Keratinocyte (primary cell): ENCODE results near the gene C9orf85.

Experiments used
- CTCF ChIP-seq, 3 experiments: IDR thresholded peaks in 1 of 3; conservative IDR thresholded peaks in 1 of 3; optimal IDR thresholded peaks in 1 of 3; 2 replicates in 2 of 3; 3 replicates in 1 of 3; pipeline versions ENCODE3 to v1.5.1; 2011; ENCODE audit warnings: low read length in 3 of 3, mild to moderate bottlenecking in 3 of 3, moderate library complexity in 2 of 3, control low read depth in 1 of 3, inconsistent platforms in 1 of 3; ENCODE audit not compliant: insufficient read depth in 2 of 3; ENCODE audit errors: extremely low read depth in 1 of 3
- EZH2 ChIP-seq: IDR thresholded peaks from one replicate; pipeline ENCODE4 v1.6.1; 2012; ENCODE audit warnings: inconsistent platforms, mild to moderate bottlenecking, low read length, moderate library complexity

GRCh38 chr9:72022841-72023240 lies 111.4 kb downstream of the C9orf85 start:
- no peak for TF ChIP-seq CTCF (optimal IDR thresholded peaks at IDR 0.05 in 1 of 3, IDR thresholded peaks at IDR 0.05 in 1 of 3, conservative IDR thresholded peaks at IDR 0.05 in 1 of 3; ENCODE audit: extremely low read depth in 1 of 3, insufficient read depth in 2 of 3, low read length in 3 of 3)
- TF ChIP-seq EZH2, result no peak
